GM21576 (cell line): ENCODE measurements around the gene RGS7.
A peak's percentile ranks its signal among the peaks of the same experiment; 100 is the strongest.
"Not testable (repeated sequence)": the region's sequence is repeated elsewhere in the genome, so short reads cannot be mapped to it uniquely, and the experiment has no call there.

Source experiments
- ATAC-seq: cut with Tn5 transposase; IDR thresholded peaks from one replicate; pipeline ENCODE4 v1.9.1; 2021; ENCODE audit warnings: mild to moderate bottlenecking, moderate library complexity; ENCODE audit not compliant: unreplicated experiment

The RGS7 gene

GRCh38 chr1:241090798-241091197, 266.2 kb downstream of the RGS7 start:
- ATAC-seq = no peak

- ATAC-seq = not testable (repeated sequence)
Measured at GRCh38 chr1:241089066-241089465, 267.9 kb downstream of the RGS7 start.

- peak; percentile 57 for ATAC-seq
Measured at GRCh38 chr1:241088075-241088474, 268.9 kb downstream of the RGS7 start.

GRCh38 chr1:241086686-241087085, 270.3 kb downstream of the RGS7 start:
- no peak for ATAC-seq

GRCh38 chr1:241083285-241083684, 273.7 kb downstream of the RGS7 start:
- no peak for ATAC-seq

GRCh38 chr1:241081473-241081872, 275.5 kb downstream of the RGS7 start:
- ATAC-seq = no peak

- no peak for ATAC-seq
Measured at GRCh38 chr1:241079459-241079858, 277.5 kb downstream of the RGS7 start.

GRCh38 chr1:241079047-241079446, 278.0 kb downstream of the RGS7 start:
- ATAC-seq = no peak

- no peak for ATAC-seq
Measured at GRCh38 chr1:241077386-241078147, 279.4 kb downstream of the RGS7 start.

- ATAC-seq = no peak
Measured at GRCh38 chr1:241074507-241074906, 282.5 kb downstream of the RGS7 start.

GRCh38 chr1:241068359-241068758, 288.6 kb downstream of the RGS7 start:
- no peak for ATAC-seq

GRCh38 chr1:241063276-241063675, 293.7 kb downstream of the RGS7 start:
- no peak for ATAC-seq

- no peak for ATAC-seq
Measured at GRCh38 chr1:241061062-241061461, 295.9 kb downstream of the RGS7 start.

GRCh38 chr1:241048622-241049021, 308.4 kb downstream of the RGS7 start:
- ATAC-seq = no peak

GRCh38 chr1:241045659-241046058, 311.3 kb downstream of the RGS7 start:
- no peak for ATAC-seq

GRCh38 chr1:241034203-241034936, 322.6 kb downstream of the RGS7 start:
- ATAC-seq = no peak

- no peak for ATAC-seq
Measured at GRCh38 chr1:241024834-241025233, 332.2 kb downstream of the RGS7 start.

- no peak for ATAC-seq
Measured at GRCh38 chr1:241022366-241022765, 334.6 kb downstream of the RGS7 start.

GRCh38 chr1:241020851-241021697, 335.9 kb downstream of the RGS7 start:
- no peak for ATAC-seq

- ATAC-seq = no peak
Measured at GRCh38 chr1:241012708-241013340, 344.2 kb downstream of the RGS7 start.

GRCh38 chr1:241007668-241008067, 349.3 kb downstream of the RGS7 start:
- ATAC-seq = no peak
